HG03064 (cell line): Measurements from ENCODE around the gene LBX2.

Experiments used
- ATAC-seq: cut with Tn5 transposase; IDR thresholded peaks from one replicate; pipeline ENCODE4 v1.9.1; 2021; ENCODE audit warnings: low read depth; ENCODE audit not compliant: unreplicated experiment

The LBX2 gene

GRCh38 chr2:74505448-74506246 lies 6.2 kb upstream of the LBX2 start:
- no peak for ATAC-seq

- no peak for ATAC-seq
Measured at GRCh38 chr2:74504591-74504990, 5.2 kb upstream of the LBX2 start.

- no peak for ATAC-seq
Measured at GRCh38 chr2:74503506-74504475, 4.4 kb upstream of the LBX2 start.

- ATAC-seq: no peak
Measured at GRCh38 chr2:74502720-74503505, 3.5 kb upstream of the LBX2 start.

GRCh38 chr2:74502147-74502719 lies 2.8 kb upstream of the LBX2 start:
- ATAC-seq: no peak

GRCh38 chr2:74501335-74502071 lies 2.1 kb upstream of the LBX2 start:
- no peak for ATAC-seq

- no peak for ATAC-seq
Measured at GRCh38 chr2:74500578-74500946, 1.2 kb upstream of the LBX2 start.

GRCh38 chr2:74499940-74500577 lies 656 bp upstream of the LBX2 start:
- no peak for ATAC-seq

GRCh38 chr2:74498500-74499266 lies 720 bp downstream of the LBX2 start:
- ATAC-seq: no peak

- no peak for ATAC-seq
Measured at GRCh38 chr2:74497777-74498499, 1.5 kb downstream of the LBX2 start.

- no peak for ATAC-seq
Measured at GRCh38 chr2:74496997-74497776, 2.2 kb downstream of the LBX2 start.

GRCh38 chr2:74495440-74495839 lies 4.0 kb downstream of the LBX2 start:
- ATAC-seq: no peak

GRCh38 chr2:74493546-74493945 lies 5.9 kb downstream of the LBX2 start:
- ATAC-seq: no peak

- ATAC-seq: no peak
Measured at GRCh38 chr2:74491648-74492544, 7.5 kb downstream of the LBX2 start.

- no peak for ATAC-seq
Measured at GRCh38 chr2:74489906-74490305, 9.5 kb downstream of the LBX2 start.
